GM18498 (cell line): ENCODE measurements around the gene FCAMR.

Experiments used
- ATAC-seq: cut with Tn5 transposase; IDR thresholded peaks from one replicate; pipeline ENCODE4 v1.9.1; 2021; ENCODE audit warnings: mild to moderate bottlenecking, moderate library complexity; ENCODE audit not compliant: unreplicated experiment

The FCAMR gene

DNA sequence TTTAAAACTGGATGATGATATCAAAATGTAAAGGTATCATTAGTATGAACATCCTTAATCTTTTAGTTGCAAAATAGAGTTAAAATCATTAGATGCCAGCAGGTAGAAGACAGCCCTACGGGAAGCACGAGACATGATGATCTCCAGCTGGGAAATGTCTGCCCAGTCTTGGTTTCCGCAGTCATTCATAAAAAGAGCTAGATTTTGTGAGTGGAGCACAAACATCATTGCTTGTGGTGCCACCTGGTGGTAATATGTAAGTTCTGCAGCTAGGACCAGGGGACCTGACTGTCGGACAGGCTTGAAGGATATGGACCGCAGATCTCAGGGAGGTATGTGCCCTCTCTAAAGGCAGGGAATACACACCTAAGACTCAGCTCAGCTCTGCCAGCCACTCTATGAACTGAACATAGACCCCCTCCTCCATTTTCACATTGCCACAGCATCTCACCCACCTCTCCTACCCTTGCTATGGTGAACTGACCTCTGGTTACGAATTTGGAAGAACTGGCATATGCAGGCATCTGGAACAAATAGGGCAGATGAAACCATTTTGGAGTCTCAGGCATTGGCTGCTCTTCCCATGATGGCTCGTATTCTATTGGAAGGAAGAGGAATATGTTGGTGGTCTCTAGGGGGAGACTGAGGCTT, 57.7 kb downstream of the FCAMR start:
- ATAC-seq = peak; percentile 59

DNA sequence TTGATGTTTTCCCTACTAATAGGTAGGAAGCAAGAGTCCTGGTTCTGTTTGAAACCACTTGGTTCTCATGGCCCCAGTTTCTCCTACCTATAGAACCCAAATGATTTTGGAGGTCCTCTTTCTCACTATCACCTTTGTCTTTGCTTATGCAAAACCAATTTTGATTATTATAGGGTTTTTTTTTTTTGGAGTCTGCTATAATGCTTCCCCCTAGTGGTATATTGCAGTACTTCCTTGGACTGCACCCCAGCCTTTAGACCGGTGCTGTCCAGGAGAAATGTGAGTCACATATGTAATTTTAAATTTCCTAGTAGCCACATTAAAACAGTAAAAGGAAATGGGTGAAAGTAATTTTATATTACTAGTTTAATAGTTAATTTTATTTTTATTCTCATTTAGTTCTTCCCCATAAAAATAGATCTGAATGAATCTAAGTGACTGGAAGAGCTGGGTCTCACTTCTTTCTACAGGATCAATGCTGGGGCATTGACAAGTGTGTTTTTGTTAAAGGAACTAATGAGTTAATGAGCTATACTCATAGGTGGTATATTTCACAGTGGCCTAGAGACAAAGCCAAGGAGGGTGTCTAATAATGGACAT, 59.1 kb downstream of the FCAMR start:
- no peak for ATAC-seq

DNA sequence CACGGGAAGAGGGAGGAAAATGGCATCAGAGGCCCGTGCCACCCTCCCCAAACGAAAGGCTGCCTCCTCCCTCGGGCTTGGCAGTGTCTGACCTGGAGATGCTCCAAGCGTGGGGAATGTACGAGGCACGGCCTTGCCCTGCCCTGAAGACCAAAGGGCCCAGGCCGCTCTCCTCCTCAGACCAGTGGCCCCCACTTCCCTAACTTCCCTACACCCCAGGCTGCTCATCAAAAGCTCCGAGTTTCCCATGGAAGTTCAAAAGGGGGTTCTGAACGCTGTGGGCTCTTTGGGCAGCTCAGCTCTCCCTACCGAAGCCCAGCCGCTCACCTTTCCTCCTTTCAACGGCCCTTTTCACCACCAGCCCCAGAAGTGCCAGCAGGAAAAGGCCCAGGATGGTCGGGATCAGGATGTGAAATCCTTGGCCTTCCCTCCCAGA, 60.4 kb downstream of the FCAMR start:
- ATAC-seq = no peak

DNA sequence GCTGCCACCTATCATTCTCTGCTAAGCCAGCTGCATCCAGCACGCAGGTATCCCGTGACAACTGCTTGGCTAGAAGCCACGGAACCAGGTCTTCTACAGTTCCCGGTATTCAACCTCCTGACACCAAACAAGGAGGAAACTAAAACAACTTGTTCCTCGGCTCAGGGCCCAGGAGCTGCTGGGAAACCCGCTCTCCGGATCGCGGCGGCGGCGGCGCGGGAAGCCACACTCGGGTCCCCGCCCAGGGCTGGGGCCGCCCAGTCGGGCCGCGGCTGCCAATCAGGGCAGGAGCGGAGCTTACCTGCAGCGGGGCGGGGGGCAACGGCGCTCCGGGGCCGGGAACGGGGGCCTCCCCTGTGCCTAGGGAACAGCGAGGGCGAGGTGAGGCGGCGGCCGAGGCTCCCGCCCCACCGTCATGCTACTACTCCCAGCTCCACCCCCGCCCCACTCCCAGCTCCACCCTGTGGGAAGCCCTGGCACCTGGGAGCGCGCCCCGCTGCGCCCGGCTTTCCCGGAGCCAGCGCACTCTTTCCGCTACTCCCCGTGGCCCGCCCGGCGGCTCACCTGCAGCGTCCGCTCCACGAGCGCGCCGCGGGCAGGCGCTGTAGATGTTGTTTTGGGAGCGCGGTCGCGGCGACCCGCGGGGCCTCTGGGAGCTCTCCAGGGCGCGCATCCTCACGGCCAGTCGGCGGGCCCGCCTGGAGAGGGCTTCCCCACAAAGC, 60.9 kb downstream of the FCAMR start:
- no peak for ATAC-seq

DNA sequence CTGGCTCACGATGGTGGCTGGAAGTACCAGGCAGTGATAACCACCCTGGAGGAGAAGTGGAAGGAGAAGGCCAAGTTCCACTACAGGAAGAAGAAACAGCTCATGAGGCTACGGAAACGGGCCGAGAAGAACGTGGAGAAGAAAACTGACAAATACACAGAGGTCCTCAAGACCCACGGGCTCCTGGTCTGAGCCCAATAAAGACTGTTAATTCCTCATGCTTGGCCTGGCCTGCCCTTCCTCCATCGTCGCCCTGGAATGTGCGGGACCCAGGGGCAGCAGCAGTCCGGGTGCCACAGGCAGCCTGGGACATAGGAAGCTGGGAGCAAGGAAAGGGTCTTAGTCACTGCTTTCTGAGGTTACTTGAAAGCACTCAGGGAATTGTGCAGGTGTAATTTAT, 62.2 kb downstream of the FCAMR start:
- no peak for ATAC-seq
